ENCODE results near the gene MPZL3.

MPZL3 gene

GRCh38 chr11:118251858-118252652 lies at the start of gene MPZL3:
Gene MPZL3 (minus strand): TSS chr11:118252365. CDS start chr11:118252294, 71 bp downstream.
- peak; percentile 79 for DNase-seq

GRCh38 chr11:118301600-118302195 lies 49.5 kb upstream of the MPZL3 start:
- no peak for DNase-seq
- in situ Hi-C loops (cut with HindIII; ENCODE audit: low pct_ligation_motif_present, low pct_unique_long_range_greater_than_20kb, low sequenced_read_pairs): no loop called here

More at GRCh38 chr11:118251858-118252652, at the start of gene MPZL3:
- in situ Hi-C loops (cut with HindIII; ENCODE audit: low pct_ligation_motif_present, low pct_unique_long_range_greater_than_20kb, low sequenced_read_pairs): no loop called here

- in situ Hi-C loops (cut with HindIII; ENCODE audit: low pct_ligation_motif_present, low pct_unique_long_range_greater_than_20kb, low sequenced_read_pairs): no loop called here
- DNase-seq: peak; percentile 44
Observed at GRCh38 chr11:118295815-118296454, 43.8 kb upstream of the MPZL3 start.

- DNase-seq: no peak
- in situ Hi-C loops (cut with HindIII; ENCODE audit: low pct_ligation_motif_present, low pct_unique_long_range_greater_than_20kb, low sequenced_read_pairs): no loop called here
Observed at GRCh38 chr11:118295199-118295598, 43.0 kb upstream of the MPZL3 start.

GRCh38 chr11:118294053-118294452 lies 41.9 kb upstream of the MPZL3 start:
- in situ Hi-C loops (cut with HindIII; ENCODE audit: low pct_ligation_motif_present, low pct_unique_long_range_greater_than_20kb, low sequenced_read_pairs): no loop called here
- DNase-seq: no peak

- DNase-seq: no peak
- in situ Hi-C loops (cut with HindIII; ENCODE audit: low pct_ligation_motif_present, low pct_unique_long_range_greater_than_20kb, low sequenced_read_pairs): no loop called here
Observed at GRCh38 chr11:118291477-118292135, 39.4 kb upstream of the MPZL3 start.

GRCh38 chr11:118290923-118291322 lies 38.8 kb upstream of the MPZL3 start:
- in situ Hi-C loops (cut with HindIII; ENCODE audit: low pct_ligation_motif_present, low pct_unique_long_range_greater_than_20kb, low sequenced_read_pairs): no loop called here
- peak; percentile 57 for DNase-seq

GRCh38 chr11:118289401-118289800 lies 37.2 kb upstream of the MPZL3 start:
- in situ Hi-C loops (cut with HindIII; ENCODE audit: low pct_ligation_motif_present, low pct_unique_long_range_greater_than_20kb, low sequenced_read_pairs): no loop called here

GRCh38 chr11:118287006-118287405 lies 34.8 kb upstream of the MPZL3 start:
- DNase-seq: peak; percentile 36
- in situ Hi-C loops (cut with HindIII; ENCODE audit: low pct_ligation_motif_present, low pct_unique_long_range_greater_than_20kb, low sequenced_read_pairs): no loop called here

More at GRCh38 chr11:118289401-118289800, 37.2 kb upstream of the MPZL3 start:
- DNase-seq: no peak

GRCh38 chr11:118286545-118286944 lies 34.4 kb upstream of the MPZL3 start:
- in situ Hi-C loops (cut with HindIII; ENCODE audit: low pct_ligation_motif_present, low pct_unique_long_range_greater_than_20kb, low sequenced_read_pairs): no loop called here
- DNase-seq: no peak

- DNase-seq: no peak
- in situ Hi-C loops (cut with HindIII; ENCODE audit: low pct_ligation_motif_present, low pct_unique_long_range_greater_than_20kb, low sequenced_read_pairs): no loop called here
Observed at GRCh38 chr11:118283756-118284350, 31.7 kb upstream of the MPZL3 start.

GRCh38 chr11:118283037-118283636 lies 31.0 kb upstream of the MPZL3 start:
- no peak for DNase-seq
- in situ Hi-C loops (cut with HindIII; ENCODE audit: low pct_ligation_motif_present, low pct_unique_long_range_greater_than_20kb, low sequenced_read_pairs): no loop called here

DNA sequence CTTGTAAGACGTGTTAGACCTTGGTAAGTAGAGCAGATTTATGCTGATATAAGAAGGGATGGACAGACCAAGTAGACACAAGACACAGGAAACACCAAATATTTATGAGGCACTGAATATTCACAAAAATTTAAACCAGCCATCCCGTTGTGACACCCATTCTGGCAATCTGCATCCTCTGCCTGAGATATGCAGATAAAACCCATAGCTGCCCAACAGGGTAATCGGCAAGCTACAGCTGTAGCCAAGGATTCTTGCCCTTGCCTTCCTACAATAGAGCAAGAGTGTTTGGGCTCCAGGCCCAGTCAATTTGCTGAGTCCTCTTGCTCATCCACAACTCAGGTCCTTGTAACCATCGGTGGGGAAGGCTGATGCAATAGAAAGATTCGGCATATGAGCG lies 30.4 kb upstream of the MPZL3 start:
- in situ Hi-C loops (cut with HindIII; ENCODE audit: low pct_ligation_motif_present, low pct_unique_long_range_greater_than_20kb, low sequenced_read_pairs): no loop called here
- DNase-seq: no peak

DNA sequence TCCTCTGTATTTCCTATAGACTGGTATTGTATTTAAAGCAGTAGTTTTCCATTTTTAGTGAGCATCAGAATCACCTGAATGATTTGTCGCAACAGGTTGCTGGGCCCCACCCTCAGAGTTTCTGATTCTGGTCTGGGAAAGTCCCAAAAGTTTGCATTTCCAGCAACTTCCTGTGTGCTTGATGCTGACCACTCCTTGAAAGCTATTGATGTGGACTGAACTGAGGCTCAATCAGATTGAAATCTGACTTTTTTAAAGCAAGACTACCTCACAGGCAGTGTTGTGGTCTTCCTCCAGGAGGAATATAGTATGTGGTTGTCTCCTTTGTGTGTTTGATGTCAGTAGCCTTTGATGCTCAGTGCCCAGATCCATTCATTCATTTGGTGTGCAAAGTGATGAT lies 29.1 kb upstream of the MPZL3 start:
- DNase-seq: no peak
- in situ Hi-C loops (cut with HindIII; ENCODE audit: low pct_ligation_motif_present, low pct_unique_long_range_greater_than_20kb, low sequenced_read_pairs): no loop called here

DNA sequence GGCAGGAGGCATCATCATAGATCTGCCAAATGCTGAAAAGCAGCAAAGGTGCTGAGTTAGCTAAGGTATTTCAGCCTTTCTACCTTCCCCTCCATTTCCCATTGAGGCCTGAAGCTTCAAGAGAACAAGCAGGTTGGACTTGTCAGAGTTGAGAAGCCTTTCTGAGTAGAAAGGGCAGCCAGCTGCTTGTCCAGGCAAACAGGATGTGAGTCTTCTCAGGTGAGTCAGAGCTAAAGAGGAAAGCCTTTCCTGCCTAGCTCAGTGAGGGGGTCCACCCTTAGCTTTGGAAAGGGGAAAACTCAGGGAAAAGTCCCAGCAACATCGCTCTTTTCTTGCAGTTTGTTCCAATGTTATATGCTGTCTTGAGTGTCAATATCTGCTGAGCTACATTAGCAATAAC lies 25.1 kb upstream of the MPZL3 start:
- DNase-seq: peak; percentile 33
- in situ Hi-C loops (cut with HindIII; ENCODE audit: low pct_ligation_motif_present, low pct_unique_long_range_greater_than_20kb, low sequenced_read_pairs): no loop called here

- in situ Hi-C loops (cut with HindIII; ENCODE audit: low pct_ligation_motif_present, low pct_unique_long_range_greater_than_20kb, low sequenced_read_pairs): no loop called here
- DNase-seq: no peak
Observed at GRCh38 chr11:118276422-118276821, 24.3 kb upstream of the MPZL3 start.

DNA sequence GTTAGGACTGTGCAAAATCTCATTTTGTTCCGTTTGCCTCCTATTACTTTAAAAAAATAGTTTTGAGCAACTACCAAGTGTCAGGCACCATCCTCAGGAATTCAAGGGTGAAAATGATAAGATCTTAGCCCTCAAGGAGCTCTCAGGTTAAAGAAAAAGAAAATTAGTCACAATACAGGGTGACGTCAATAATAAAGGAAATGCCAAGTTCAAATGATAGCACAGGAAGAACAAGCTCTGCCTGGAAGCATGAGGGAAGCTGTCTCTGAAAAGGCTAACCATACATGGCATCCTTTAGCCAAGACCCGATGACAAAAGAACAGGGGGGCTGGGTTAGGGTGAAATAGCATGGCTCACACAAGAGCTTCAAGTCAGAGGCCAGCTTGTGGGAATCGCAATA lies 23.0 kb upstream of the MPZL3 start:
- in situ Hi-C loops (cut with HindIII; ENCODE audit: low pct_ligation_motif_present, low pct_unique_long_range_greater_than_20kb, low sequenced_read_pairs): no loop called here
- DNase-seq: no peak

- no peak for DNase-seq
- in situ Hi-C loops (cut with HindIII; ENCODE audit: low pct_ligation_motif_present, low pct_unique_long_range_greater_than_20kb, low sequenced_read_pairs): no loop called here
Observed at GRCh38 chr11:118274186-118274585, 22.0 kb upstream of the MPZL3 start.
